Stimulated activated CD4-positive, alpha-beta T cell treated with anti-CD3 and anti-CD28 coated beads, Interleukin-2, amount 100 ng/mL, for 48 hours (primary cell): ENCODE measurements around the gene KCNJ15.

Experiments
- DNase-seq, 2 donors: peaks; one replicate each; pipeline ENCODE4 v3.0.0-alpha.2; 2020

Gene KCNJ15

GRCh38 chr21:38300141-38300578, 43.4 kb downstream of the KCNJ15 start:
- DNase-seq: no peak

- DNase-seq: no peak
These were observed 44.8 kb downstream of the KCNJ15 start for GRCh38 chr21:38301321-38302214.

GRCh38 chr21:38303300-38303699, 46.5 kb downstream of the KCNJ15 start:
- no peak for DNase-seq

GRCh38 chr21:38306433-38307141, 49.8 kb downstream of the KCNJ15 start:
- no peak for DNase-seq

- DNase-seq: no peak
These were observed 51.2 kb downstream of the KCNJ15 start for GRCh38 chr21:38307771-38308531.

- no peak for DNase-seq
These were observed 51.8 kb downstream of the KCNJ15 start for GRCh38 chr21:38308532-38309119.

- DNase-seq: no peak
These were observed 54.1 kb downstream of the KCNJ15 start for GRCh38 chr21:38310646-38311485.

- DNase-seq: no peak
These were observed 55.0 kb downstream of the KCNJ15 start for GRCh38 chr21:38311765-38312164.

- DNase-seq: no peak
These were observed 56.0 kb downstream of the KCNJ15 start for GRCh38 chr21:38312822-38313221.

GRCh38 chr21:38314558-38314957, 57.8 kb downstream of the KCNJ15 start:
- no peak for DNase-seq

- DNase-seq: no peak
These were observed 58.3 kb downstream of the KCNJ15 start for GRCh38 chr21:38315122-38315521.

- no peak for DNase-seq
These were observed 63.0 kb downstream of the KCNJ15 start for GRCh38 chr21:38319781-38320180.

- DNase-seq: no peak
These were observed 64.8 kb downstream of the KCNJ15 start for GRCh38 chr21:38321568-38321967.

- no peak for DNase-seq
These were observed 65.6 kb downstream of the KCNJ15 start for GRCh38 chr21:38322311-38322950.

GRCh38 chr21:38323721-38324531, 67.1 kb downstream of the KCNJ15 start:
- no peak for DNase-seq

GRCh38 chr21:38325216-38325615, 68.4 kb downstream of the KCNJ15 start:
- DNase-seq: no peak

GRCh38 chr21:38325731-38326420, 69.1 kb downstream of the KCNJ15 start:
- DNase-seq: no peak

- no peak for DNase-seq
These were observed 69.6 kb downstream of the KCNJ15 start for GRCh38 chr21:38326429-38326828.

GRCh38 chr21:38326899-38327298, 70.1 kb downstream of the KCNJ15 start:
- DNase-seq: no peak

GRCh38 chr21:38327984-38328383, 71.2 kb downstream of the KCNJ15 start:
- no peak for DNase-seq
